GM23338 (cell line): ENCODE data around the gene ACOX2. TPM values are rescaled to one million over a fixed set of nuclear protein-coding genes. Genes with fewer than 3 reads are reported as not detected.

Experiments used
- ATAC-seq: fragments of 200-7000 bp; cut with Tn5 transposase; 3 replicates; pipeline ENCODE4 v1.9.1; 2020
- DNase-seq: peaks from one replicate; pipeline ENCODE4 v3.0.0-alpha.2; 2015; ENCODE audit warnings: low spot score
- H2AFZ ChIP-seq: fragments of 200-600 bp; sonication (generic); 2 replicates; pipeline ENCODE4 v1.8.0; 2016; ENCODE audit warnings: antibody characterized with exemption, mild to moderate bottlenecking, moderate library complexity
- H3F3A ChIP-seq: fragments of 200-600 bp; sonication (generic); replicated peaks from 2 replicates; pipeline ENCODE4 v1.8.0; 2017; ENCODE audit warnings: antibody characterized with exemption, mixed run types, low read depth
- H3K27ac ChIP-seq: fragments of 200-600 bp; sonication (generic); 2 replicates; pipeline ENCODE4 v1.6.1; 2016; ENCODE audit warnings: low read depth
- H3K27me3 ChIP-seq: fragments of 200-600 bp; sonication (generic); 2 replicates; pipeline ENCODE4 v1.8.0; 2016; ENCODE audit warnings: mild to moderate bottlenecking, mixed run types, moderate library complexity; ENCODE audit not compliant: insufficient read depth
- H3K36me3 ChIP-seq: fragments of 200-600 bp; sonication (generic); 2 replicates; pipeline ENCODE4 v1.8.0; 2016; ENCODE audit warnings: mild to moderate bottlenecking; ENCODE audit not compliant: insufficient read depth
- H3K4me1 ChIP-seq: fragments of 200-600 bp; sonication (generic); 2 replicates; pipeline ENCODE4 v1.8.0; 2016; ENCODE audit warnings: mild to moderate bottlenecking, moderate library complexity; ENCODE audit not compliant: insufficient read depth
- H3K4me2 ChIP-seq: fragments of 200-600 bp; sonication (generic); 2 replicates; pipeline ENCODE4 v1.7.1; 2017; ENCODE audit warnings: mixed run types
- H3K4me3 ChIP-seq: fragments of 200-600 bp; sonication (generic); 2 replicates; pipeline ENCODE4 v1.6.1; 2016; ENCODE audit warnings: mixed run types
- H3K79me2 ChIP-seq: fragments of 200-600 bp; sonication (generic); replicated peaks from 2 replicates; pipeline ENCODE4 v1.8.0; 2017; ENCODE audit warnings: mild to moderate bottlenecking; ENCODE audit not compliant: insufficient read depth
- H3K9me2 ChIP-seq: fragments of 200-600 bp; sonication (generic); 2 replicates; pipeline ENCODE4 v1.8.0; 2017; ENCODE audit not compliant: insufficient read depth
- H4K20me1 ChIP-seq: fragments of 200-600 bp; sonication (generic); replicated peaks from 2 replicates; pipeline ENCODE4 v1.8.0; 2017; ENCODE audit warnings: mild to moderate bottlenecking; ENCODE audit not compliant: insufficient read depth
- H3K27ac Mint-ChIP-seq: 2 replicates; pipeline ENCODE4 v1.8.0; 2020; ENCODE audit warnings: inconsistent platforms, mild to moderate bottlenecking, moderate library complexity, mixed read lengths
- H3K27me3 Mint-ChIP-seq: 3 replicates; pipeline ENCODE4 v1.8.0; 2022; ENCODE audit warnings: low read depth, mild to moderate bottlenecking, moderate library complexity, mixed read lengths, inconsistent platforms; ENCODE audit not compliant: insufficient read depth, poor library complexity
- H3K36me3 Mint-ChIP-seq: 3 replicates; pipeline ENCODE4 v1.8.0; 2021; ENCODE audit warnings: low read depth, mild to moderate bottlenecking, inconsistent platforms, moderate library complexity, mixed read lengths
- H3K4me1 Mint-ChIP-seq: 3 replicates; pipeline ENCODE4 v1.8.0; 2020; ENCODE audit warnings: mild to moderate bottlenecking, inconsistent platforms, mixed read lengths
- H3K4me3 Mint-ChIP-seq: 3 replicates; pipeline ENCODE4 v1.8.0; 2021; ENCODE audit warnings: moderate library complexity, mild to moderate bottlenecking, inconsistent platforms, mixed read lengths
- H3K9me3 Mint-ChIP-seq: 3 replicates; pipeline ENCODE4 v1.8.0; 2020; ENCODE audit warnings: moderate library complexity, mild to moderate bottlenecking, inconsistent platforms, mixed read lengths
- CREB1 ChIP-seq: fragments of 250-450 bp; sonication (Bioruptor Pico); IDR thresholded peaks from 2 replicates; pipeline ENCODE4 v1.5.0; 2020; ENCODE audit warnings: low read depth, mild to moderate bottlenecking, moderate library complexity
- EZH2 ChIP-seq: fragments of 200-600 bp; sonication (generic); IDR thresholded peaks from one replicate; pipeline ENCODE4 v1.8.0; 2017; ENCODE audit warnings: antibody characterized with exemption, mild to moderate bottlenecking, low read depth; ENCODE audit not compliant: unreplicated experiment
- JUNB ChIP-seq: IDR thresholded peaks from one replicate; pipeline ENCODE4 v1.6.1; 2016; ENCODE audit warnings: antibody characterized with exemption; ENCODE audit not compliant: unreplicated experiment
- NANOG ChIP-seq: IDR thresholded peaks from 2 replicates; pipeline ENCODE4 v1.6.1; 2016; ENCODE audit warnings: antibody characterized with exemption, borderline replicate concordance
- POLR2AphosphoS5 ChIP-seq: IDR thresholded peaks from 2 replicates; pipeline ENCODE4 v1.6.1; 2016; ENCODE audit warnings: antibody characterized with exemption, low read depth
- STAT1 ChIP-seq: IDR thresholded peaks from one replicate; pipeline ENCODE4 v1.6.1; 2016; ENCODE audit warnings: antibody characterized with exemption; ENCODE audit not compliant: unreplicated experiment
- ZNF114 ChIP-seq: fragments of 250-450 bp; sonication (Bioruptor Pico); IDR thresholded peaks from 2 replicates; pipeline ENCODE4 v1.5.0; 2020; ENCODE audit warnings: mild to moderate bottlenecking, moderate library complexity
- ZNF331 ChIP-seq: fragments of 250-450 bp; sonication (Bioruptor Pico); IDR thresholded peaks from 2 replicates; pipeline ENCODE4 v1.5.0; 2020; ENCODE audit warnings: low read depth, mild to moderate bottlenecking, moderate library complexity
- polyA plus RNA-seq: library from polyadenylated mRNA; unstranded; fragments of >200 nt; fragmentation: Nextera tagmentation; extraction: Ambion mirVana; gene quantifications from 2 replicates; pipeline ENCODE4 v1.2.1, GENCODE V29; 2016
- total RNA-seq: library from RNA; depleted of rRNA; stranded (reverse); fragments of >200 nt; shearing (Covaris generic); gene quantifications from 2 replicates; pipeline ENCODE4 v1.2.3, GENCODE V29; 2014
- TF ChIP-seq, protein P1 (sequence below): IDR thresholded peaks from 2 replicates; pipeline ENCODE4 v1.6.1; 2016; ENCODE audit warnings: antibody characterized with exemption
- TF ChIP-seq, protein P2 (sequence below): IDR thresholded peaks from one replicate; pipeline ENCODE4 v1.6.1; 2018; ENCODE audit warnings: antibody characterized with exemption; ENCODE audit not compliant: unreplicated experiment
- TF ChIP-seq, protein P3 (sequence below), 2 experiments: fragments of 200-600 bp in 1 of 2; sonication (generic) in 1 of 2; conservative IDR thresholded peaks; 2 replicates each; pipeline versions ENCODE4 v1.5.1 to v1.6.1; 2016 to 2017; ENCODE audit warnings: antibody characterized with exemption in 2 of 2, low read depth in 2 of 2, mild to moderate bottlenecking in 2 of 2, moderate library complexity in 1 of 2
- TF ChIP-seq, protein P4 (sequence below): fragments of 250-450 bp; sonication (Bioruptor Pico); IDR thresholded peaks from 2 replicates; pipeline ENCODE4 v1.5.0; 2020; ENCODE audit warnings: mild to moderate bottlenecking, moderate library complexity

ACOX2 gene
- total and polyA plus RNA-seq, 2 experiments from 2014 or later, result 1.1 to 1.9 TPM

DNA sequence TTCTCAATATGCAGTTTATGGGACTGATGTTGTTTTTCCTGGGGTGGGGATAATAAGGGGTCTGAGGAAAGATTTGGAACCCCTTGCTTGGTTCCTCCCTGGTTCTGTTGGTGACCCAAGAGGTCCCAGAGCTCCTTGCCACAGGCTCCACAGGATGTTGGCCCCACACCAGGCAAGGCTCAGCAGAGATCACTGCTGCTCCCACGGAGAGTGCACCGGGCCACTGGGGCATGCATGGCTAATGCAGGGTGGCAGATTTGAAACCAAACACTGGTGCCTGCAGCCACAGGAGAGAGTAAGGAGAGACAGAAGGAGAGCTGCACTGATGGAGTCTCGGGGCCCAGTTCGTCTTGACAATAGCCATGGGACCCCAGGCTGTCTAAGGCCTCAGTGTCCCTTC lies 37.7 kb upstream of the ACOX2 start:
- no peak for DNase-seq
- Histone ChIP-seq H2AFZ (no peak overlapping the region), H3K27ac (no peak overlapping the region), H4K20me1 (no peaks in the 10 kb centered on the region), H3K4me1 (peaks cover 13% of the 10 kb centered on the region; the same call in 1 of the 2 replicates), H3K27me3 (no peaks in the 10 kb centered on the region), H3F3A (no peaks in the 10 kb centered on the region), H3K36me3 (no peaks in the 10 kb centered on the region), H3K4me2 (no peak overlapping the region), H3K9me2 (peaks cover 3% of the 10 kb centered on the region; the same call in 1 of the 2 replicates), H3K79me2 (no peaks in the 10 kb centered on the region), H3K4me3 (no peak overlapping the region)
- H3K27ac Mint-ChIP-seq, result no peak overlapping the region
- H3K4me1 Mint-ChIP-seq, result peaks cover 22% of the 10 kb centered on the region
- no peaks in the 10 kb centered on the region for H3K9me3 Mint-ChIP-seq
- peaks cover 3% of the 10 kb centered on the region for H3K27me3 Mint-ChIP-seq
- TF ChIP-seq, protein P1, sequence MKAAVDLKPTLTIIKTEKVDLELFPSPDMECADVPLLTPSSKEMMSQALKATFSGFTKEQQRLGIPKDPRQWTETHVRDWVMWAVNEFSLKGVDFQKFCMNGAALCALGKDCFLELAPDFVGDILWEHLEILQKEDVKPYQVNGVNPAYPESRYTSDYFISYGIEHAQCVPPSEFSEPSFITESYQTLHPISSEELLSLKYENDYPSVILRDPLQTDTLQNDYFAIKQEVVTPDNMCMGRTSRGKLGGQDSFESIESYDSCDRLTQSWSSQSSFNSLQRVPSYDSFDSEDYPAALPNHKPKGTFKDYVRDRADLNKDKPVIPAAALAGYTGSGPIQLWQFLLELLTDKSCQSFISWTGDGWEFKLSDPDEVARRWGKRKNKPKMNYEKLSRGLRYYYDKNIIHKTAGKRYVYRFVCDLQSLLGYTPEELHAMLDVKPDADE, result no peak
- TF ChIP-seq, protein P2, sequence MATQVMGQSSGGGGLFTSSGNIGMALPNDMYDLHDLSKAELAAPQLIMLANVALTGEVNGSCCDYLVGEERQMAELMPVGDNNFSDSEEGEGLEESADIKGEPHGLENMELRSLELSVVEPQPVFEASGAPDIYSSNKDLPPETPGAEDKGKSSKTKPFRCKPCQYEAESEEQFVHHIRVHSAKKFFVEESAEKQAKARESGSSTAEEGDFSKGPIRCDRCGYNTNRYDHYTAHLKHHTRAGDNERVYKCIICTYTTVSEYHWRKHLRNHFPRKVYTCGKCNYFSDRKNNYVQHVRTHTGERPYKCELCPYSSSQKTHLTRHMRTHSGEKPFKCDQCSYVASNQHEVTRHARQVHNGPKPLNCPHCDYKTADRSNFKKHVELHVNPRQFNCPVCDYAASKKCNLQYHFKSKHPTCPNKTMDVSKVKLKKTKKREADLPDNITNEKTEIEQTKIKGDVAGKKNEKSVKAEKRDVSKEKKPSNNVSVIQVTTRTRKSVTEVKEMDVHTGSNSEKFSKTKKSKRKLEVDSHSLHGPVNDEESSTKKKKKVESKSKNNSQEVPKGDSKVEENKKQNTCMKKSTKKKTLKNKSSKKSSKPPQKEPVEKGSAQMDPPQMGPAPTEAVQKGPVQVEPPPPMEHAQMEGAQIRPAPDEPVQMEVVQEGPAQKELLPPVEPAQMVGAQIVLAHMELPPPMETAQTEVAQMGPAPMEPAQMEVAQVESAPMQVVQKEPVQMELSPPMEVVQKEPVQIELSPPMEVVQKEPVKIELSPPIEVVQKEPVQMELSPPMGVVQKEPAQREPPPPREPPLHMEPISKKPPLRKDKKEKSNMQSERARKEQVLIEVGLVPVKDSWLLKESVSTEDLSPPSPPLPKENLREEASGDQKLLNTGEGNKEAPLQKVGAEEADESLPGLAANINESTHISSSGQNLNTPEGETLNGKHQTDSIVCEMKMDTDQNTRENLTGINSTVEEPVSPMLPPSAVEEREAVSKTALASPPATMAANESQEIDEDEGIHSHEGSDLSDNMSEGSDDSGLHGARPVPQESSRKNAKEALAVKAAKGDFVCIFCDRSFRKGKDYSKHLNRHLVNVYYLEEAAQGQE, result no peak
- TF ChIP-seq STAT1 (no peak), EZH2 (no peak), ZNF331 (CRISPR knock-in tag) (no peak), ZNF114 (CRISPR knock-in tag) (no peak), POLR2AphosphoS5 (no peak), NANOG (no peak), CREB1 (no peak), JUNB (no peak)
- TF ChIP-seq, protein P3, sequence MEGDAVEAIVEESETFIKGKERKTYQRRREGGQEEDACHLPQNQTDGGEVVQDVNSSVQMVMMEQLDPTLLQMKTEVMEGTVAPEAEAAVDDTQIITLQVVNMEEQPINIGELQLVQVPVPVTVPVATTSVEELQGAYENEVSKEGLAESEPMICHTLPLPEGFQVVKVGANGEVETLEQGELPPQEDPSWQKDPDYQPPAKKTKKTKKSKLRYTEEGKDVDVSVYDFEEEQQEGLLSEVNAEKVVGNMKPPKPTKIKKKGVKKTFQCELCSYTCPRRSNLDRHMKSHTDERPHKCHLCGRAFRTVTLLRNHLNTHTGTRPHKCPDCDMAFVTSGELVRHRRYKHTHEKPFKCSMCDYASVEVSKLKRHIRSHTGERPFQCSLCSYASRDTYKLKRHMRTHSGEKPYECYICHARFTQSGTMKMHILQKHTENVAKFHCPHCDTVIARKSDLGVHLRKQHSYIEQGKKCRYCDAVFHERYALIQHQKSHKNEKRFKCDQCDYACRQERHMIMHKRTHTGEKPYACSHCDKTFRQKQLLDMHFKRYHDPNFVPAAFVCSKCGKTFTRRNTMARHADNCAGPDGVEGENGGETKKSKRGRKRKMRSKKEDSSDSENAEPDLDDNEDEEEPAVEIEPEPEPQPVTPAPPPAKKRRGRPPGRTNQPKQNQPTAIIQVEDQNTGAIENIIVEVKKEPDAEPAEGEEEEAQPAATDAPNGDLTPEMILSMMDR (conservative IDR thresholded peaks at IDR 0.05; ENCODE audit: low read depth in 2 of 2), result no peak
- TF ChIP-seq, protein P4, sequence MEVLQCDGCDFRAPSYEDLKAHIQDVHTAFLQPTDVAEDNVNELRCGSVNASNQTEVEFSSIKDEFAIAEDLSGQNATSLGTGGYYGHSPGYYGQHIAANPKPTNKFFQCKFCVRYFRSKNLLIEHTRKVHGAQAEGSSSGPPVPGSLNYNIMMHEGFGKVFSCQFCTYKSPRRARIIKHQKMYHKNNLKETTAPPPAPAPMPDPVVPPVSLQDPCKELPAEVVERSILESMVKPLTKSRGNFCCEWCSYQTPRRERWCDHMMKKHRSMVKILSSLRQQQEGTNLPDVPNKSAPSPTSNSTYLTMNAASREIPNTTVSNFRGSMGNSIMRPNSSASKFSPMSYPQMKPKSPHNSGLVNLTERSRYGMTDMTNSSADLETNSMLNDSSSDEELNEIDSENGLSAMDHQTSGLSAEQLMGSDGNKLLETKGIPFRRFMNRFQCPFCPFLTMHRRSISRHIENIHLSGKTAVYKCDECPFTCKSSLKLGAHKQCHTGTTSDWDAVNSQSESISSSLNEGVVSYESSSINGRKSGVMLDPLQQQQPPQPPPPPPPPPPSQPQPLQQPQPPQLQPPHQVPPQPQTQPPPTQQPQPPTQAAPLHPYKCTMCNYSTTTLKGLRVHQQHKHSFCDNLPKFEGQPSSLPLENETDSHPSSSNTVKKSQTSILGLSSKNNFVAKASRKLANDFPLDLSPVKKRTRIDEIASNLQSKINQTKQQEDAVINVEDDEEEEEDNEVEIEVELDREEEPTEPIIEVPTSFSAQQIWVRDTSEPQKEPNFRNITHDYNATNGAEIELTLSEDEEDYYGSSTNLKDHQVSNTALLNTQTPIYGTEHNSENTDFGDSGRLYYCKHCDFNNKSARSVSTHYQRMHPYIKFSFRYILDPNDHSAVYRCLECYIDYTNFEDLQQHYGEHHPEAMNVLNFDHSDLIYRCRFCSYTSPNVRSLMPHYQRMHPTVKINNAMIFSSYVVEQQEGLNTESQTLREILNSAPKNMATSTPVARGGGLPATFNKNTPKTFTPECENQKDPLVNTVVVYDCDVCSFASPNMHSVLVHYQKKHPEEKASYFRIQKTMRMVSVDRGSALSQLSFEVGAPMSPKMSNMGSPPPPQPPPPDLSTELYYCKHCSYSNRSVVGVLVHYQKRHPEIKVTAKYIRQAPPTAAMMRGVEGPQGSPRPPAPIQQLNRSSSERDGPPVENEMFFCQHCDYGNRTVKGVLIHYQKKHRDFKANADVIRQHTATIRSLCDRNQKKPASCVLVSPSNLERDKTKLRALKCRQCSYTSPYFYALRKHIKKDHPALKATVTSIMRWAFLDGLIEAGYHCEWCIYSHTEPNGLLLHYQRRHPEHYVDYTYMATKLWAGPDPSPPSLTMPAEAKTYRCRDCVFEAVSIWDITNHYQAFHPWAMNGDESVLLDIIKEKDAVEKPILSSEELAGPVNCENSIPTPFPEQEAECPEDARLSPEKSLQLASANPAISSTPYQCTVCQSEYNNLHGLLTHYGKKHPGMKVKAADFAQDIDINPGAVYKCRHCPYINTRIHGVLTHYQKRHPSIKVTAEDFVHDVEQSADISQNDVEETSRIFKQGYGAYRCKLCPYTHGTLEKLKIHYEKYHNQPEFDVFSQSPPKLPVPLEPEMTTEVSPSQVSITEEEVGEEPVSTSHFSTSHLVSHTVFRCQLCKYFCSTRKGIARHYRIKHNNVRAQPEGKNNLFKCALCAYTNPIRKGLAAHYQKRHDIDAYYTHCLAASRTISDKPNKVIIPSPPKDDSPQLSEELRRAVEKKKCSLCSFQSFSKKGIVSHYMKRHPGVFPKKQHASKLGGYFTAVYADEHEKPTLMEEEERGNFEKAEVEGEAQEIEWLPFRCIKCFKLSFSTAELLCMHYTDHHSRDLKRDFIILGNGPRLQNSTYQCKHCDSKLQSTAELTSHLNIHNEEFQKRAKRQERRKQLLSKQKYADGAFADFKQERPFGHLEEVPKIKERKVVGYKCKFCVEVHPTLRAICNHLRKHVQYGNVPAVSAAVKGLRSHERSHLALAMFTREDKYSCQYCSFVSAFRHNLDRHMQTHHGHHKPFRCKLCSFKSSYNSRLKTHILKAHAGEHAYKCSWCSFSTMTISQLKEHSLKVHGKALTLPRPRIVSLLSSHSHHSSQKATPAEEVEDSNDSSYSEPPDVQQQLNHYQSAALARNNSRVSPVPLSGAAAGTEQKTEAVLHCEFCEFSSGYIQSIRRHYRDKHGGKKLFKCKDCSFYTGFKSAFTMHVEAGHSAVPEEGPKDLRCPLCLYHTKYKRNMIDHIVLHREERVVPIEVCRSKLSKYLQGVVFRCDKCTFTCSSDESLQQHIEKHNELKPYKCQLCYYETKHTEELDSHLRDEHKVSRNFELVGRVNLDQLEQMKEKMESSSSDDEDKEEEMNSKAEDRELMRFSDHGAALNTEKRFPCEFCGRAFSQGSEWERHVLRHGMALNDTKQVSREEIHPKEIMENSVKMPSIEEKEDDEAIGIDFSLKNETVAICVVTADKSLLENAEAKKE (CRISPR knock-in tag), result no peak
- no peaks in the 10 kb centered on the region for H3K36me3 Mint-ChIP-seq
- ATAC-seq, result no peak
- H3K4me3 Mint-ChIP-seq, result no peak overlapping the region
